Left renal cortex interstitium (tissue), 4 donors: ENCODE data around the gene BORCS5. TPM values are rescaled to one million over a fixed set of nuclear protein-coding genes. Genes with fewer than 3 reads are reported as not detected.
"Not testable (repeated sequence)": the region's sequence is repeated elsewhere in the genome, so short reads cannot be mapped to it uniquely, and the experiment has no call there.

ENCODE experiments used
- DNase-seq, 4 donors: peaks; one replicate each; pipeline ENCODE4 v3.0.0-alpha.2; 2013; ENCODE audit warnings: low read depth in 4 of 4, low spot score in 2 of 4, missing footprints in 1 of 4
- polyA plus RNA-seq, 4 donors: library from polyadenylated mRNA; unstranded; fragments of 120-200 nt; gene quantifications; one replicate each; pipeline ENCODE4 v1.2.1, GENCODE V29; 2013; ENCODE audit not compliant: insufficient read length in 4 of 4

Gene BORCS5
- polyA plus RNA-seq, 4 donors: 7.4 to 10.1 (median 8.8) TPM

DNA sequence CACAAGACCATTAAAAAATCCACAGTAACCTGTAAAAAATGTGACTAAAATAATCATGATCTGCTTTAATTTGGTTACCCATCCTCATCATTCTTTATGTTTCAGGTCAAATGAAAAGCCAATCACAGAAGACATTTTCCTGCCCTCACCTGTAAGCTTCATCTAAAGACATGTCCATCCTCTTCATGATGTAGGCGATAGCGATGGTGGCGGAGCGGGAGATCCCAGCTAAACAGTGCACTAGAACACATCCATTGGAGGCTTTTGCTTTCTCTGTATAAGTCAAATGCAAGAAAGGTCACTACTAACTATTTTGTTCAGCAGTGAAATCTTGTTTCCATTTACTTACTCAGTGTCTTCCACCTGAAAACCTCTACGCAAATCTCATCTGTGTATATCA lies 123.2 kb downstream of the BORCS5 start:
- DNase-seq: no peak

DNA sequence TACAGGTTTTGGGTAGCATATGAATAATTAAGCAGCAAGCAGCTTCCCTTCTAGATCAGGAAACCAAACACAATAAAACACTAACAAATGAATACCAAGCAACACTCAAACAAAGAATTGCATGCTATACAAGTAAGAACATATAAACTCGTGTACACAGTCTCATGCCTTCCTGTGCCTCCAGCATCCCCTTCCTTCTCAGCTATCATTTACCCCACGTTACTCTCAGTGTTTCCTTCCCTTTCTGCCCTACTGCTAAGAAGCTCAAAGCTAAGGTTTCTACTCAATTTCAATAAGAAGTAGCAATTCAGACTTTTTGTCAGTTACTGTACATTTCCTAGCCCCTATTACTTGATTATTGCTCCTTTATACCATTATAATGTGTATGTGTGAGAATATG lies 124.8 kb downstream of the BORCS5 start:
- DNase-seq: no peak

DNA sequence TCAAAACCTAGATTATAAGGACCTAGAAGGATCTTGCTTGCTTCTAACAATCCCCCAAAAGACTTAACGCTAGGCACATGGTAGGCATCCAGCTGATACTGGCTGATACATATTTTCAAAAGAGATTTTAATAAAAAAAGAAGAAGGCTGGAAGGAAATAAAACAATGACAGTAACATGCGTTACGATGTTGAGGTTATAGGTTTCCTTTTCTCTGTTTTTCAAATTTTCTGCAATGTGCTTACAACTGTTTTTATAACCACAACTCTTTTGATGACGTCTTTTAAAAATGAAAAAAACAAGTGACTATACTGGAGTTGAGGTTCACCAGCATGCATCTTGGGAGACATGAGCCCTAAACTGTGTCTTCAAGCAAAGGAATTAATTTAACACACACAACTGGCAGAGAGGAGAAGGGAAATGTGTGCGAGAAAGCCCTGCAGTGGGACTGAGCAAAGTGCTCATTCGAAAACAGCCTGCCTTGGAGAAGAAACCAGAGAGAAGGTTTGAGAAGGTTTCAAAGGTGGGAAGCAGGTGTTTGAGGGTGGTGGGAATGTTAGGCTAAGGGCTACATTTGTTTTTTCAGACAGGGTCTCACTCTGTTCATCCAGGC lies 125.4 kb downstream of the BORCS5 start:
- DNase-seq: no peak

- DNase-seq: no peak
Measured at GRCh38 chr12:12482959-12483358, 126.1 kb downstream of the BORCS5 start.

DNA sequence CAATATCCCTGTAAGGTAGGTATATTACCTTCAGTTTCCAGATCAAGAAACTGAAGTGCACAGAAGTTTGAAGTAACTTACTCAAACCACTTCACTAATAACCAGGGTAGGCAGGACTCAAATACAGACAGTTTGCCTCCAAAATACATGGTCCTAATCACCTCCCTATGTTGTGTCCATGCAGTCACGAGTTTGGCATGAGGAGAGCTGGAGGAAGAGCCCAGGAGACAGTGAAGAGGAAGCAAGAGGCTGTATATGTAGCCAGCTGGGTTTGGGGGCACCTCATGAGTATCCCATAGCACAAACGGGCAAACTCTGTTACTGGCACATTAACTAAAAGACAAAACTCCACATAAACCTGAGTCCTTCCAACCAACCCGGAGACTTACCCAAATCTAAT lies 126.6 kb downstream of the BORCS5 start:
- no peak for DNase-seq

DNA sequence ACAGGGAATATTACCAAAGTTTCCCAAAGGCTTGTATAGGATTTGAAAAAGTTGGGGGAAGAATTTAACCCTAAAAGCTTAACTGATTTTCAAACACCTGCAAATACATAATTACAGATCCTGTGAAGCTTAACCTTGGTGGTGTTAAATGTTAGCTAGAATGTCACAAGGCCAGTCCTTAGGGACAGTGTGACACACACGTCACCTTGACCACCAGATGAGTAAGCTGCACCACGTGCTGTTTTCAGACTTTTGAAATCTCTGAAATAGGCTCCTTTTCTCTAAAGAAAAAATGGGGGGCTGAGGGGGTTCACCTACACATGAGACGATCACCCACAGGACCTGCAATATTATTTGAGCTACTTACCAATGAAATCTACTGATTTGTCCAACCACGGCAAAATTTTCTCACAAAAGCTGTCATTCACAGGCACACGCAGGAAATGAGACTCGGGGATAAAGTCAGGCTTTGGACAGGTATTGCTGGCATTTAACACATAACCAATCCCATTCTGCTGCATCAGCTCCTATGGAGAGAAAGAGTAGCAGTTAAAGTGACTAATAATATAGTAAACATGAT lies 129.9 kb downstream of the BORCS5 start:
- DNase-seq: no peak

- no peak for DNase-seq
Measured at GRCh38 chr12:12487490-12487889, 130.6 kb downstream of the BORCS5 start.

GRCh38 chr12:12488296-12488695 lies 131.4 kb downstream of the BORCS5 start:
- no peak for DNase-seq

- DNase-seq: no peak
Measured at GRCh38 chr12:12488823-12489550, 132.1 kb downstream of the BORCS5 start.

- DNase-seq: no peak
Measured at GRCh38 chr12:12491606-12492005, 134.7 kb downstream of the BORCS5 start.

- DNase-seq: no peak
Measured at GRCh38 chr12:12492547-12492946, 135.7 kb downstream of the BORCS5 start.

GRCh38 chr12:12495536-12495935 lies 138.7 kb downstream of the BORCS5 start:
- DNase-seq: no peak

DNA sequence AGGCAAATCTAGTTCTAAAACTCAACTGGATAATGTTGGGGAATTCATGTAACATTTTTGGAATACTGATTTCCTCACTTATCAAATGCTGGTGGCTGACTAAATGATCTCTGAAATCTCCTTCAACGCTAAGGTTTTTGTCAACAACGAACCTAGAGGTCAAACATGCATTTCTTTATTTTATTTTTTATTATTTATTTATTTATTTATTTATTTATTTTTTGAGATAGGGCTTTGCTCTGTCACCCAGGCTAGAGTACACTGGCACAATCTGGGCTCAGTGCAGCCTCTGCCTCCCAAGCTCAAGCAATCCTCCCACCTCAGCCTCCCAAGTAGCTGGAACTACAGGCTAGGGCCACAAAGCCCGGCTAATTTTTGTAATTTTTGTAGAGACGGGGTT lies 141.3 kb downstream of the BORCS5 start:
- no peak for DNase-seq

DNA sequence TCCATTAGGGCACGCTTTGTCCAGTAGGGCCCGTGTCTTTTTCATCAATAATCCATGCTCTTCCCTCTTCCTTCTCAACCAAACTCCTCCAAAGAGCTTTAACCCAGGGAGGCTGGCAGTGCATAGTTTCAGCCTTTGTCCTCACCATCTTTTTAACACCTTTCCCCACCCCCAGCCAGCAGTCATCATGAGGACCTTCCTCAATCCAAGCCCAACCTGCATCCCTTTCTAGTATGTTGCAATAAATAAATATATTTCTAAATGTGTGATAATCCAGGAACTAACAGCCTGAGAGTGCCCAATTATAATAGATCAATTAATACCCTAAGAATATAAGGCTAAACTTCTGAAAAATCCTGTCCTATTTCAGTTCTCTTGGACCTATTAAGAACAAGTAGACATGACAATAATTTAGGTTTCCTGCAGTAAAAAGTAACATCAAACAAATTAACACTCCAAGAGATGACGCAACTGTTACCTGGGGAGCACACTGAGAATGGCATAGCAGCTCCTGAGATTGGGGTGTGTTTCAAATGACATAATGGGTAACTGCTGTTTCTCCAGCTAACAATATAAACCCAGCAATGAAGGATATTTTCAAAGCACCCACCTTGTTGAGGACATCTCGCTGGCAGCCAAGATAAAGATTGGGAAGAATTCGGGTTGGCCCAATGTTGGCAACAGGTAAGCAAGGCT lies 143.2 kb downstream of the BORCS5 start:
- DNase-seq: no peak

- no peak for DNase-seq
Measured at GRCh38 chr12:12501121-12501520, 144.2 kb downstream of the BORCS5 start.

DNA sequence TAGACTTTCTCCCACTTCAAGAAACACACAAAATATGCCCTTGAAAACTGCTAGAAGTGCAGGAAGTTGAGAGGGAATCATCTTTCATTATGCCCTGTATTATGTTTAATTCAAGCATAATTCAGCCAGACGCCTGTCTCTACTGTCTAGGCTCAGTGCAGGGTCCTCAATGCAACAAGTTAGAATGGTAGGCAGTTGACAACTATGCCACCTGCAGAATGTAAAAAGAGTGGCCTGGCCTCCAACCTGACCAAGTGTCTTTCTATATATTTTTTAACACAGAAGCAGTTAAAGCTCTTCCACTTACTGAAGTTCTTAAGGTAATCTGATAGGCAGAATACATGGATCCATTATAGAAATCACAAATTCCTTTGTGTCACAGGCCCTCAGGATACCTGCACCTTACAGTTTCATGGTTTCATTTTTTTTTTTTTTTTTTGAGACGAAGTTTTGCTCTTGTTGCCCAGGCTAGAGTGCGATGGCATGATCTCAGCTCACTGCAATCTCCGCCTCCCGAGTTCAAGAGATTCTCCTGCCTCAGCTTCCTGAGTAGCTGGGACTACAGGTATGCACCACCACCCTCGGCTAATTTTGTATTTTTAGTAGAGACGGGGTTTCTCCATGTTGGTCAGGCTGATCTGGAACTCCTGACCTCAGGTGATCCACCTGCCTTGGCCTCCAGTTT lies 145.4 kb downstream of the BORCS5 start:
- DNase-seq: not testable (repeated sequence)

- DNase-seq: no peak
Measured at GRCh38 chr12:12502815-12503151, 145.9 kb downstream of the BORCS5 start.

- no peak for DNase-seq
Measured at GRCh38 chr12:12503384-12504078, 146.7 kb downstream of the BORCS5 start.

DNA sequence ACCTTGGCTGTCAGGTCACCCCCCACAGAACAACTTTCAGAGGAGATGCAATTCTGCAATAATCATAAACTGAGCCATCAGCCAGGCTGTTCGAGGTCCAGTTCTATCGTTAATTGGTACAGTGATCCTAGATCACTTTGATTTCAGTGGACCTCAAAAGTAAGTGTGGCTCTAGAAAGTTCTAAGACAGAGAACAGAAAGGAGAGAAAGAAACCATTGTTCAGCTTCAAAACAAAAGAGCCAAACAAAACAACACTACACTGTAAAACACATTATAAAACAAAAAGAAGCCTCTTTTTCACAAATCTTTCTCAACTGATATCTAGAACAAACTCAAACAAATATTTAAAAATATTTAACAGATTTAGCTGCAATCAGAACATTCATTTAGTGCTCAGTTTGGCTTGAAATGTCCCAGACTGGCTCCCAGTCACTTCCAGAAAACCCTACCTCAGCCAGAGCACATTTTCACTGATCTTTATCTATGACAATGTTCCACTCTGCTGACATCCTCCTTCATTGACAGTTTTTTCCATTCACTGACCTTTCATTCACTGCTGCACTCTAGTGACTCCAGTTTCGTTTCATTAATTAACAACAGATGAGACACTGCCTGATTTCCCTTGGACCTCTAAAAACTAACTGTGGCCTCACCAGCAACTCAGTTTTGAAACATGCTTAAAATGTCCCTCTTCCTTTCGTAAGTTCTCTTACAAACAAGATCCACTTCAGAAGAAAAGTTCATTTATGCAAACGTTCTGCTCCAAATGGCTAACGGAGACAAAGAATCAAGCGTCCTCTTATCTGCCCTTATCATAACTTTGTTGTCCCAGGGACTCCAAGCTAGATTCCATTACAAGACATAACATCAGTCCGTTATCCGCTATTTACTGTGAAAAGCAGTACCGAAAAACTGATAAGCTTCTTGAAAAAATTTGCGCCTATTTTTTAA lies 148.9 kb downstream of the BORCS5 start:
- DNase-seq: no peak
